WTC11 (cell line): ENCODE data around the gene FAM50B. TPM values are rescaled to one million over a fixed set of nuclear protein-coding genes. Genes with fewer than 3 reads are reported as not detected.

Source experiments
- ATAC-seq: fragments of 200-7000 bp; cut with Tn5 transposase; 2 replicates; pipeline ENCODE4 v1.10.0; 2021; ENCODE audit warnings: mild to moderate bottlenecking, moderate library complexity
- CTCF ChIA-PET: fragments of 300-600 bp; sonication (Branson Sonifier 250); formaldehyde crosslinking; loops from one replicate; lab custom pipeline; 2021; ENCODE audit warnings: antibody characterized with exemption; lab: Charles Lee
- POLR2A ChIA-PET: fragments of 350-600 bp; sonication (Branson Sonifier 250); formaldehyde crosslinking; loops from one replicate; lab custom pipeline; 2021; ENCODE audit warnings: antibody characterized with exemption; lab: Charles Lee
- DNase-seq: peaks from one replicate; pipeline ENCODE4 v3.0.0; 2021; ENCODE audit warnings: low spot score
- H3K27ac Mint-ChIP-seq: 2 replicates; pipeline ENCODE4 v1.8.0; 2021; ENCODE audit warnings: mixed read lengths
- H3K27me3 Mint-ChIP-seq: 2 replicates; pipeline ENCODE4 v1.8.0; 2021; ENCODE audit warnings: low read depth, mild to moderate bottlenecking, moderate library complexity, mixed read lengths
- H3K36me3 Mint-ChIP-seq: 2 replicates; pipeline ENCODE4 v1.8.0; 2021; ENCODE audit warnings: mixed read lengths
- H3K4me1 Mint-ChIP-seq: 2 replicates; pipeline ENCODE4 v1.8.0; 2022; ENCODE audit warnings: mixed read lengths
- H3K4me3 Mint-ChIP-seq: 2 replicates; pipeline ENCODE4 v1.8.0; 2021; ENCODE audit warnings: mild to moderate bottlenecking, moderate library complexity, mixed read lengths
- H3K9me3 Mint-ChIP-seq: 2 replicates; pipeline ENCODE4 v1.8.0; 2021; ENCODE audit warnings: mixed read lengths
- CDX4 ChIP-seq: fragments of 250-450 bp; sonication (Bioruptor Pico); IDR thresholded peaks from 2 replicates; pipeline ENCODE4 v1.9.0; 2021; ENCODE audit warnings: moderate library complexity, mild to moderate bottlenecking, inconsistent platforms, borderline replicate concordance
- ETV6 ChIP-seq: sonication (generic); formaldehyde crosslinking; IDR thresholded peaks from 2 replicates; pipeline ENCODE4 v1.8.1; 2022; ENCODE audit warnings: mild to moderate bottlenecking, missing genetic modification reagents
- FOXP1 ChIP-seq: sonication (generic); formaldehyde crosslinking; IDR thresholded peaks from 2 replicates; pipeline ENCODE4 v1.8.0; 2022; ENCODE audit warnings: missing genetic modification reagents, mild to moderate bottlenecking, moderate library complexity, borderline replicate concordance
- MXD4 ChIP-seq: fragments of 250-450 bp; sonication (Bioruptor Pico); IDR thresholded peaks from 2 replicates; pipeline ENCODE4 v1.8.0; 2021; ENCODE audit warnings: mild to moderate bottlenecking, moderate library complexity, borderline replicate concordance
- MYBL2 ChIP-seq: sonication (generic); formaldehyde crosslinking; IDR thresholded peaks from 2 replicates; pipeline ENCODE4 v1.8.1; 2023; ENCODE audit warnings: mild to moderate bottlenecking, moderate library complexity, missing genetic modification reagents
- PRDM15 ChIP-seq: sonication (generic); formaldehyde crosslinking; IDR thresholded peaks from 2 replicates; pipeline ENCODE4 v1.8.0; 2022; ENCODE audit warnings: missing genetic modification reagents
- PREB ChIP-seq: sonication (generic); formaldehyde crosslinking; IDR thresholded peaks from 2 replicates; pipeline ENCODE4 v1.8.1; 2022; ENCODE audit warnings: mild to moderate bottlenecking, missing genetic modification reagents, moderate library complexity, borderline replicate concordance
- ZNF317 ChIP-seq: sonication (generic); formaldehyde crosslinking; IDR thresholded peaks from 2 replicates; pipeline ENCODE4 v1.8.1; 2023; ENCODE audit warnings: low read depth, mild to moderate bottlenecking, moderate library complexity, missing genetic modification reagents, borderline replicate concordance
- ZNF425 ChIP-seq: fragments of 250-450 bp; sonication (Bioruptor Pico); conservative IDR thresholded peaks from 2 replicates; pipeline ENCODE4 v1.9.0; 2021; ENCODE audit warnings: mild to moderate bottlenecking
- ZNF671 ChIP-seq: fragments of 250-450 bp; sonication (Bioruptor Pico); IDR thresholded peaks from 2 replicates; pipeline ENCODE4 v1.8.0; 2021; ENCODE audit warnings: mild to moderate bottlenecking
- total RNA-seq: library from RNA; stranded (reverse); gene quantifications from 3 replicates; pipeline ENCODE4 v1.2.3, GENCODE V29; 2021
- TF ChIP-seq, protein P1 (sequence below): fragments of 250-450 bp; sonication (Bioruptor Pico); IDR thresholded peaks from 2 replicates; pipeline ENCODE4 v1.8.0; 2021; ENCODE audit warnings: mild to moderate bottlenecking
- TF ChIP-seq, protein P2 (sequence below): sonication (generic); formaldehyde crosslinking; IDR thresholded peaks from 2 replicates; pipeline ENCODE4 v1.8.1; 2022; ENCODE audit warnings: missing genetic modification reagents, borderline replicate concordance
- TF ChIP-seq, protein P3 (sequence below): sonication (generic); formaldehyde crosslinking; IDR thresholded peaks from 2 replicates; pipeline ENCODE4 v1.8.1; 2023; ENCODE audit warnings: mild to moderate bottlenecking, missing genetic modification reagents, moderate library complexity
- TF ChIP-seq, protein P4 (sequence below): sonication (generic); formaldehyde crosslinking; IDR thresholded peaks from 2 replicates; pipeline ENCODE4 v1.8.0; 2023; ENCODE audit warnings: missing genetic modification reagents, mild to moderate bottlenecking, borderline replicate concordance

FAM50B gene
- total RNA-seq, 1 experiment from 2014 or later: 2.1 TPM

DNA sequence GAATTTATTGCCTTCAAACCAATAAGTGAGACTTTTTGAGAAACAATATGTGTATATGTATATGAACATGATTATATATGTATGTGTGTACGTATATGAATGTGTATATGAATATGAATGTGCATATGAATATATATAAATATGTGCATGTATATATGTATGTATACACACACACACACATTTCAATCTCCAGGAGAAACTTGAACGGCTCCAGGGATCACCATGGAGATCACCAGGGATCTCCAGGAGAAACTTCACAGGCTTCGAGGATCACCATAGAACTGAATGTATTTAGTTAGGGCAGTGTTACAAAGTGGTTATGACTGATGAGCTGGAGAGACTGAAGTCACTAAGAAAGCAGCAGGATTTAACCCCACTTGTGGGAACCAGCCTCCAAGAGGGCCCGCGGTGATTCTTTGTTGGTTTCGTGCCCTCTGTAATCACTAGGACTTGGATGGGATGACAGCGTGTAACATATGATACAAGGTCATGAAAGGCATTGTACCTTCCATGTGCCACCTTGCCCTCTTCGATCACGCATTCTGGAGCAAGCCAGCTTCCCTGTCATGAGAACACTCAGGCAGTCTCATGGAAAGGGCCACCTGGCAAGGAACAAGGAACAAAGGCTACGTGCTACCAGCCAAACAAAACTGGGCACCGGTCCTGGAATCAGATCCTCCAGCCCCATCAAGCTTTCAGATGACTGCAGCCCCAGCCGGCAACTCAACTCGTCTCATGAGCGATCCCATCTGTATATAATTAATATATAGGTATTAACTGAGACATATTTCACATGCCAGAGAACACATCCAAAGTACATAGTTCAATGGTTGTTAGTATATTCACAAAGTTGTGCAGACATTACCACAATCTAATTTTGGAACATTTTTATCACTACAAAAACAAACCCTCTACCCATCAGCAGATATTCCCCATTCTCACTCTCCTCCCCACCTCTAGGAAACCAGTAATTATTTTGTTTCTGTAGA, 8.6 kb downstream of the FAM50B start:
- Mint-ChIP-seq H3K9me3 (no peaks in the 10 kb centered on the region), H3K4me3 (no peak overlapping the region), H3K27ac (no peak overlapping the region), H3K36me3 (no peaks in the 10 kb centered on the region), H3K4me1 (peaks cover 15% of the 10 kb centered on the region), H3K27me3 (peaks cover 6% of the 10 kb centered on the region; the same call in 1 of the 2 replicates)
- DNase-seq (no peak), ATAC-seq (no peak)
- CTCF ChIA-PET: interaction anchor here (1.4 to 2.3 kb wide), 2 partner anchors 9 to 120 kb away, joined by 6 read pairs; partner anchors contain the start of gene FAM50B
- TF ChIP-seq ETV6 (CRISPR knock-in tag) (no peak), ZNF671 (CRISPR knock-in tag) (no peak), FOXP1 (CRISPR knock-in tag) (no peak), PRDM15 (CRISPR knock-in tag) (no peak), MXD4 (CRISPR knock-in tag) (no peak), ZNF317 (CRISPR knock-in tag) (no peak)
- TF ChIP-seq, protein P1, sequence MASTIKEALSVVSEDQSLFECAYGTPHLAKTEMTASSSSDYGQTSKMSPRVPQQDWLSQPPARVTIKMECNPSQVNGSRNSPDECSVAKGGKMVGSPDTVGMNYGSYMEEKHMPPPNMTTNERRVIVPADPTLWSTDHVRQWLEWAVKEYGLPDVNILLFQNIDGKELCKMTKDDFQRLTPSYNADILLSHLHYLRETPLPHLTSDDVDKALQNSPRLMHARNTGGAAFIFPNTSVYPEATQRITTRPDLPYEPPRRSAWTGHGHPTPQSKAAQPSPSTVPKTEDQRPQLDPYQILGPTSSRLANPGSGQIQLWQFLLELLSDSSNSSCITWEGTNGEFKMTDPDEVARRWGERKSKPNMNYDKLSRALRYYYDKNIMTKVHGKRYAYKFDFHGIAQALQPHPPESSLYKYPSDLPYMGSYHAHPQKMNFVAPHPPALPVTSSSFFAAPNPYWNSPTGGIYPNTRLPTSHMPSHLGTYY: no peak
- TF ChIP-seq, protein P2, sequence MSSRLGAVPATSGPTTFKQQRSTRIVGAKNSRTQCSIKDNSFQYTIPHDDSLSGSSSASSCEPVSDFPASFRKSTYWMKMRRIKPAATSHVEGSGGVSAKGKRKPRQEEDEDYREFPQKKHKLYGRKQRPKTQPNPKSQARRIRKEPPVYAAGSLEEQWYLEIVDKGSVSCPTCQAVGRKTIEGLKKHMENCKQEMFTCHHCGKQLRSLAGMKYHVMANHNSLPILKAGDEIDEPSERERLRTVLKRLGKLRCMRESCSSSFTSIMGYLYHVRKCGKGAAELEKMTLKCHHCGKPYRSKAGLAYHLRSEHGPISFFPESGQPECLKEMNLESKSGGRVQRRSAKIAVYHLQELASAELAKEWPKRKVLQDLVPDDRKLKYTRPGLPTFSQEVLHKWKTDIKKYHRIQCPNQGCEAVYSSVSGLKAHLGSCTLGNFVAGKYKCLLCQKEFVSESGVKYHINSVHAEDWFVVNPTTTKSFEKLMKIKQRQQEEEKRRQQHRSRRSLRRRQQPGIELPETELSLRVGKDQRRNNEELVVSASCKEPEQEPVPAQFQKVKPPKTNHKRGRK: no peak
- POLR2A ChIA-PET: no interaction called here

DNA sequence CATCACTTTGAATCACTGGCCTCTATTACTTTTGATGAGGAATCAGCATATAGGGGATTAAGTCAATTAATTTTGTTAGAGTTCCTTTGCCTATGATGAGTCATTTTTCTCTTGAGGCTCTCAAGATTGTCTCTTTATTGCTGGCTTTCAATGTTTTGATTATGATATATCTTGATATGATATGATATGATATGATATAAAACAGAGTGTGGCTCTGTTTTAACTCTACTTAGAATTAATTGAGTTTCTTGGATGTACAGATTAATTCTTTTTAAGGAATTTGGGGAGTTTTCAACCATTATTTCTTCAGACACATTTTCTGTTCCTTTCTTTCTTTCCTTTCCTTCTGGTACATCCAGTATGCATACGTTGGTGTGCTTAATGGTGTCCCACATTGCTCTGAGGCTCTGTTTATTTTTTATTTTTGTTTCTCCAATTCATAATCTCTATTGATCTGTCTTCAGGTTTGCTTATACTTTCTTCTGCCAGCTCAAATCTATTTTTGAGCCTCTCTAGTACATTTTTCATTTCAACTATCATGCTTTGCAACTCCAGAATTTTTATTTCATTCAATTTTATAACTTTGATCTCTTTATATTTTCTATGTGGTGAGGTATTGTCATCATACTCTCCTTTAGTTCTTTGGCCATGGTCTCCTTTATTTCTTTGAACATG, 10.8 kb downstream of the FAM50B start:
- no peak overlapping the region for H3K4me3 Mint-ChIP-seq
- ATAC-seq: no peak
- ChIA-PET CTCF (interaction anchor here (1.2 to 3.1 kb wide), 3 partner anchors 11 to 73 kb away, joined by 4 to 78 read pairs (median 19); partner anchors contain the start of gene FAM50B), POLR2A (no interaction called here)
- peaks cover 15% of the 10 kb centered on the region for H3K4me1 Mint-ChIP-seq
- H3K27me3 Mint-ChIP-seq: peaks cover 6% of the 10 kb centered on the region; the same call in 1 of the 2 replicates
- no peaks in the 10 kb centered on the region for H3K36me3 Mint-ChIP-seq
- no peaks in the 10 kb centered on the region for H3K9me3 Mint-ChIP-seq
- no peak for DNase-seq
- no peak overlapping the region for H3K27ac Mint-ChIP-seq
- TF ChIP-seq ZNF425 (no peak), PREB (CRISPR knock-in tag) (no peak), CDX4 (CRISPR knock-in tag) (no peak), MYBL2 (no peak)
- TF ChIP-seq, protein P3, sequence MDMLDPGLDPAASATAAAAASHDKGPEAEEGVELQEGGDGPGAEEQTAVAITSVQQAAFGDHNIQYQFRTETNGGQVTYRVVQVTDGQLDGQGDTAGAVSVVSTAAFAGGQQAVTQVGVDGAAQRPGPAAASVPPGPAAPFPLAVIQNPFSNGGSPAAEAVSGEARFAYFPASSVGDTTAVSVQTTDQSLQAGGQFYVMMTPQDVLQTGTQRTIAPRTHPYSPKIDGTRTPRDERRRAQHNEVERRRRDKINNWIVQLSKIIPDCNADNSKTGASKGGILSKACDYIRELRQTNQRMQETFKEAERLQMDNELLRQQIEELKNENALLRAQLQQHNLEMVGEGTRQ (CRISPR knock-in tag): no peak
- TF ChIP-seq, protein P4, sequence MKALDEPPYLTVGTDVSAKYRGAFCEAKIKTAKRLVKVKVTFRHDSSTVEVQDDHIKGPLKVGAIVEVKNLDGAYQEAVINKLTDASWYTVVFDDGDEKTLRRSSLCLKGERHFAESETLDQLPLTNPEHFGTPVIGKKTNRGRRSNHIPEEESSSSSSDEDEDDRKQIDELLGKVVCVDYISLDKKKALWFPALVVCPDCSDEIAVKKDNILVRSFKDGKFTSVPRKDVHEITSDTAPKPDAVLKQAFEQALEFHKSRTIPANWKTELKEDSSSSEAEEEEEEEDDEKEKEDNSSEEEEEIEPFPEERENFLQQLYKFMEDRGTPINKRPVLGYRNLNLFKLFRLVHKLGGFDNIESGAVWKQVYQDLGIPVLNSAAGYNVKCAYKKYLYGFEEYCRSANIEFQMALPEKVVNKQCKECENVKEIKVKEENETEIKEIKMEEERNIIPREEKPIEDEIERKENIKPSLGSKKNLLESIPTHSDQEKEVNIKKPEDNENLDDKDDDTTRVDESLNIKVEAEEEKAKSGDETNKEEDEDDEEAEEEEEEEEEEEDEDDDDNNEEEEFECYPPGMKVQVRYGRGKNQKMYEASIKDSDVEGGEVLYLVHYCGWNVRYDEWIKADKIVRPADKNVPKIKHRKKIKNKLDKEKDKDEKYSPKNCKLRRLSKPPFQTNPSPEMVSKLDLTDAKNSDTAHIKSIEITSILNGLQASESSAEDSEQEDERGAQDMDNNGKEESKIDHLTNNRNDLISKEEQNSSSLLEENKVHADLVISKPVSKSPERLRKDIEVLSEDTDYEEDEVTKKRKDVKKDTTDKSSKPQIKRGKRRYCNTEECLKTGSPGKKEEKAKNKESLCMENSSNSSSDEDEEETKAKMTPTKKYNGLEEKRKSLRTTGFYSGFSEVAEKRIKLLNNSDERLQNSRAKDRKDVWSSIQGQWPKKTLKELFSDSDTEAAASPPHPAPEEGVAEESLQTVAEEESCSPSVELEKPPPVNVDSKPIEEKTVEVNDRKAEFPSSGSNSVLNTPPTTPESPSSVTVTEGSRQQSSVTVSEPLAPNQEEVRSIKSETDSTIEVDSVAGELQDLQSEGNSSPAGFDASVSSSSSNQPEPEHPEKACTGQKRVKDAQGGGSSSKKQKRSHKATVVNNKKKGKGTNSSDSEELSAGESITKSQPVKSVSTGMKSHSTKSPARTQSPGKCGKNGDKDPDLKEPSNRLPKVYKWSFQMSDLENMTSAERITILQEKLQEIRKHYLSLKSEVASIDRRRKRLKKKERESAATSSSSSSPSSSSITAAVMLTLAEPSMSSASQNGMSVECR: no peak
